Activated CD8-positive, alpha-beta memory T cell treated with anti-CD3 and anti-CD28 coated beads, Interleukin-2, amount 50 U/mL, for 24 hours (primary cell): Measurements from ENCODE around the gene TNNI3K.

Experiments
- DNase-seq: peaks from one replicate; pipeline ENCODE4 v3.0.0-alpha.2; 2020; ENCODE audit errors: extremely low read depth

TNNI3K gene

GRCh38 chr1:74436078-74436477, 200.9 kb downstream of the TNNI3K start:
- no peak for DNase-seq

DNA sequence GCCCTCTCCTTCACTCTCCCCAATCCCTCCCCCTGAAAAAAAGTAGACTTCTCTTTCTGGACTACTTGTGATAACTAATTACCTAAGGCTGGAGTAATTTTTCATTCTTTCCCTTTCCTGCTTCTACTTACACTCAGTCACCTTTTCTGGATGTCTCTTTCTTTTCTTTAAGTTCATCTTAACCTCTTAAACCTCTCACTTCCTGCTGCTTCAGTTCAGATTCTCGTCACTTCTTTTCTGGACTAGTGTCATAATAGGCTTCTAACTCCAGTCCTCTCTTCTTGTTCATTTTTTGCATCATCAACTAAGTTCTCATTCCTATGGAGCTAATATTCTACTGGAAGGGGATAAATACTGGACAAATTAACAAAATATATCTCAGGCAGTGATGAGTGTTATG, 201.8 kb downstream of the TNNI3K start:
- no peak for DNase-seq

DNA sequence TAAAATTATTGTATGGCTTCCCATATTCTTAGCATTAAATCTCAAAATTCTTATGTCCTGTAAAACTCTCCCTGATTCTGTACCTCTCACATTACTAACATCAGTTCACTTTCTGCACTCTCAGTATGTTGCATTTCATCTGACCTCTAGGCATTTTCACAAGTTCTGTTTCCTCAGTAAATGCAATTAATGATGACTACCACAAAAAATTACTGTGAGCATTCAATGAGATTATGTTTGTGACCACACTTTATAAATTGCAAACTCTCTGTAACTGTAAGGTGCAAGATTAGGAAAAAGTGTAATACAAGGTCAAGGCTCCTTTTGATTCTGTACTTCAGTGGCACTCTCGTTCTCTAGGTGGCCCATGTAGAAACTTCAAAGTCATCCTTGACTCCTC, 216.8 kb downstream of the TNNI3K start:
- DNase-seq = no peak

GRCh38 chr1:74453277-74453676, 218.1 kb downstream of the TNNI3K start:
- no peak for DNase-seq

GRCh38 chr1:74455390-74455789, 220.2 kb downstream of the TNNI3K start:
- no peak for DNase-seq

GRCh38 chr1:74457253-74457652, 222.1 kb downstream of the TNNI3K start:
- DNase-seq = no peak

DNA sequence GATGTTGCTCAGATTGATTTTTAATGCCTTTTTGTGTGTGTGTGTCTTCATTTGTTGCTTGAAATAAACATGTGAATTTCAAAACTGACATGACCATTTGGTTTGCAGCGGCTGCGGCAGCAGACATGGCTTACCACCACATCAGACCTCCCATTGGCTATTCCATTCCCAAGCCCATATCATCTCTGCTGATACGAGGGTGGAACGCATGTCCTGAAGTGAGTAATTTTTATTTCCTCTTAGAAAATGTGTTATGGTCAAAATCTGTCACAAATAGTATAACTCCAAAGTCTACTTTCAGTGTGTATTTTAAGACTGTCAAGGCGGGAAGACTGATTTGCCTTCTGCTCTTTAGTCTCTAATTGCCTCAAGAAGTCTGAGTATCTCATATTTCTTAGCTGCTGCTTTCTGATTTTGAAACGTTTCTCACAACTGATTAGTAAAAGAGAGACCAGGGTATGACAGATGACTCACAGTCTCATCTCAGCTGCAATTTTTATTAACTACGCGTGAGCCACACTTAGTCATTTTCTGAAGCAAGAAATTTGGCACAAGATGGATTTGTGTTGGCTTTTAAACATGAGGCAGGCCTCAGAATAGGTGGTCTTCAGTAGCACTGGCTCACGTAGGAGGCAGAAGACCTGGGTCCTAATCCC, 228.3 kb downstream of the TNNI3K start:
- no peak for DNase-seq

DNA sequence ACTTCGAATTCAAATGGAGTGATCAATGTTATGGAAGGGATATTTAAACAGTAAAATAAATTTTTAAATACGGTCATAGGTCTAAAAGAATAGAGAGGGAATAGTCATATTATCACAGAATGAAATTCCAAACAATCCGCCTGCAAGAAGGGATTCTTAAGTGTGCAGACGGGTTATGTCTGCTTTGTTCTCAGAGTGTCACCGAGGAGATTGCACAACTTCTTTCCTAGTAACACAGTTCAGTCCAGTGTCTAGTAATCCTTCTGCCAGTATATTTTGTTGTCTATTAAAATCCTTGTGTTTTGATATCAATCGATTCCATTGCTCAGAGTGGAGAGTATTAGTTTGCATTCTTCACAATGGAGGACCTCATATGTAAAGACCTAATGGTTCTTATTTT, 228.8 kb downstream of the TNNI3K start:
- no peak for DNase-seq

DNA sequence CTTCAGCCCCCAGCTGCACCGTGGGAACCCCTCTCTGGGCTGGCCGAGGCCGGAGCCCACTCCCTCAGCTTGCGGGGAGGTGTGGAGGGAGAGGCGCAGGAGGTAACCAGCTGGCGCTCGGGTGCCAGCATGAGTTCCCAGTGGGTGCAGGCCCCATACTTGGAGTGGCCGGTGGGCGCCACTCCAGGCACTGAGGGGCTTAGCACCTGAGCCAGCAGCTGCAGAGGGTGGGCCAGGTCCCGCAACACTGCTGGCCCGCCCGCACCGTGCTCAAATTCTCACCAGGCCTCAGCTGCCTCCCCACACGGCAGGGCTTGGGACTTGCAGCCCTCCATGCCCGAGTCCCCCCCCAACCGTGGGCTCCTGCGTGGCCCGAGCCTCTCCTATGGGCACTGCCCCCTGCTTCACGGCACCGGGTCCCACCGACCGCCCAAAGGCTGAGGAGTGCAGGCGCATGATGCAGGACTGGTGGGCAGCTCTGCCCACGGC, 230.1 kb downstream of the TNNI3K start:
- DNase-seq = no peak

DNA sequence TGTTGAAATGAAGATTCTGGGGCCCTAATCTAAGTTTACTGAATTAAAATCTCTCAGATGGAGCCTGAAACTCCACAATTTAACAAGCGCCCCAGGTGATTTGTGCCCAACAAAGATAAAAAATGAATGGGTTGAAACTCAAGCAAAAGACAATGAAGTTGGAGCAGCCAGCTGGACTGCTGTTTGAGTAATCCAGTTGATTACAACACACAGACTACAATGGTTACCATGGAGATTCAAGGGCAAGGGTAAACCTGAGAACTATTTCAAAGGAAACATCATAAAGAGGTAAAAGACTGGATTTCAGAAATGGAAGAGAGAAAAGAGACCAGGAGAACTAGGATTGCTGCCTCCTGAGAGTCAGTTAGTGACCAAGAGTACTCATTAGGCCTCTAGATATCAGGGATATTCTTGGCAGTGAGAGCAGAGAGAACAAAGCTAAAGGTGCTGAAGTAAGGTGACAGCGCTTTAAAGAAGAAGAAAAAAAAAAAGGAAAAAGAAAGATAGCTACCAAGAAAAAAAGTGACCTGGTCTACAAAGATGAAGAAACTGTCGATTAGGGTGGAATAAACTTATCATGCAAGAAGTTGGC, 232.7 kb downstream of the TNNI3K start:
- no peak for DNase-seq

GRCh38 chr1:74468982-74469603, 233.9 kb downstream of the TNNI3K start:
- DNase-seq = no peak

DNA sequence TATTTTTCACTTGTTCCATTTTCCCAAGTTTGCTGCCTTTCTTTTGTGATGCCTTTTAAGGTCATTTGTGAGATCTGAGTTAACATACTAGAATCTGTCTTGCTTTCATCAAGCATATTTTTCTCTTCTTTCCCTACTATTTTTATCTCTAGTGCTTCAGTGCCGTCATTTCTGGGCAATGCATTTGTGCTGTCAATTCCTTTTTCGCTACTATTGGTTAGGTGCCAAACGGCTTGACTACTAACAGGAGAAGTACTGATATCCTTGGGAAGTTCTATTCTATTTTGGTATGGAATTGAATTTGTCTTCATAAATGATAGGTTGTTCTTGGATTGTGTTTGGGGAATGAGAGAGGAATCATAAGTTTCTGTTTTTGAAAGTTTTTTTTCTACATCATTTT, 235.1 kb downstream of the TNNI3K start:
- no peak for DNase-seq

DNA sequence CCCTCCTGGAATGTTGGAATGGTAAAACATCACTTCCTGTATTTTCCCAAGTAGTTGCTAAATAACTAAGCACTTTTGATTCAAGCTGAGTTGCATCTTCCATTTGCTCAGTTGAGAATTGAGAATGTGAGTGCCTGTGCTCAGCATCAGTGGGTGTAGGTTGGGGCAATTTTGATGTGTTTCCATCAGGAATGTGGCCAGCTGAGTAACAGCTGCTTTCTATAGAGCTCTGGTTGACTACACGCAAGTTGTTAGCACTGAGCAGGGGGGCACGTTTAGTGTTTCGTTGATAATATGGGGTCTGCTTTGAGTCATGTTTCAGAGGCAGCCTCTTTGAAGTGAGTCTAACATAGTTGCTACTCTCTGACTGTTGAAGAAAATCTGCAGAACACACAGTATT, 235.7 kb downstream of the TNNI3K start:
- no peak for DNase-seq

- no peak for DNase-seq
Observed at GRCh38 chr1:74471470-74471869, 236.3 kb downstream of the TNNI3K start.

DNA sequence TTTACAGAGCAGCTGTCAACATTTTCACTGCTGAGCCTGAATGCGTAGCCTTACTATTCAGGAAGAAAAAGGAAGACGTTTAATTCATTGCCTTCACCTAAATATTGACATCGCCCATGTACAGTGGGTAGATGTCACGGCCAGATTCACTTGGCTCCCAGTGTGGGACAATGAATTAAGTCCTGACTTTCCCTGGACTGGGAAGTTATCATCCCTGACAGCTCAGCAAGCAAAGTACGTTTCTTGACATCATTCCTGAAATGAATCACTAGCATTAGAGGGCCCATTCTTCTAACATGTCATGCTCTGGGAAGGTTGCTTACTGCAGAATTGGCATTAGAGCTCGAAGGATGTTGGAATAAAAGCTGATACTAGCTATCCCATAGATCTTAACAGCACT, 239.4 kb downstream of the TNNI3K start:
- no peak for DNase-seq

DNA sequence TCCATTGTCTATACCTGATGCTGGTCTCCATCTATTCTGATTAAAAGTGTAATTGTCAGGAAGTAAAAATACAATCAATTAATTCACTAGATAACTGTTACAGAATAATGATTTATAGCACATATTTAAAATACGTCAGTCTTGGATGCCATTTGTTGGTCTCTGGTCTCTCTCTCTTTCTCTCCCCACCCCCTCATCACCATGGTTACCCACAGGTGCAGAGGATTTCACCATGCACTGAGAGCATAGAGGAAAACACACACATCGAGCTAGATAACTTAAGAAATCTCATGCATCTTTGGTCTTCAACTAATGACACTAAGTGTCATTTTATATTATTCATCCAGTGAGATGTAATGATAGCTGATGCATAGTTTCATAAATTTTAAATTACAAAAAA, 243.8 kb downstream of the TNNI3K start:
- no peak for DNase-seq

DNA sequence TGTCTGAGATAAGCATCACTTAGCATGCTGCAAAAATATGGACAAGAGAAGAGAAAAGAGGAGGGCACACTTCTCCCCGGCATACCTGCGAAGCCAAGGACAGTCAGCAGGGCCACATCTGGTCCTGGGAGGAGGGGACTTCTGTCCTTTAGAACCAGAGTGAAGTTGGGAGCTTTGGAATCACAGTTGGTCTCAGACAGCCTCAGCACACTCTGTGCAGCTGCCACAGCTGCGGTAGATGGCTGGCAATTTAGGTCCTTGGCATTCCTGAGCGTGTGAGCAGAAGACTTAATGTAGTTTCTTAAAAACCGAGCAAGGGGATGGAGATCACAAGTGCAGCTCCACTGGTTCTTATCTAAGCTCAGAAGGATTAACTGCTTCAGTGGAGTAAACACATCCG, 244.9 kb downstream of the TNNI3K start:
- no peak for DNase-seq

- no peak for DNase-seq
Observed at GRCh38 chr1:74481607-74482006, 246.4 kb downstream of the TNNI3K start.

- DNase-seq = no peak
Observed at GRCh38 chr1:74485622-74486021, 250.4 kb downstream of the TNNI3K start.

DNA sequence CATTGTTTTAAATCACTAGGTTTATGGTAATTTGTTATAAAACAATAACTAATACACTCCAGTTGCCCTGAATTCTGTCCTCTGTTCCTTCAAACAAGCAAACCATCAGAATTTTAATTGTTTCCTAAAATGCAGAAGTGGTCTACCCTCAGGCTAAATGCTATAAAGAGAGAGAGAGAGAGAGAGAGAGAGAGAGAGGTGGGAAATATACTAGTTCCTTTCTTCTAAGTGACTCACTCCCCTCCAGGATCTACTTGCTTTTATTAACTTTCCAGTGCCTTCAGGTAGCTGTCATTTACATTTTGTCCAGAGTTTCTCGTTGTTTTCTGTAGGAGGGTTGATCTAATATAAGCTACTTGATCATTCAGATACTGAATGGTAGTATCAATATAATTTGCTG, 250.8 kb downstream of the TNNI3K start:
- DNase-seq = no peak

GRCh38 chr1:74496669-74497068, 261.5 kb downstream of the TNNI3K start:
- DNase-seq = no peak

DNA sequence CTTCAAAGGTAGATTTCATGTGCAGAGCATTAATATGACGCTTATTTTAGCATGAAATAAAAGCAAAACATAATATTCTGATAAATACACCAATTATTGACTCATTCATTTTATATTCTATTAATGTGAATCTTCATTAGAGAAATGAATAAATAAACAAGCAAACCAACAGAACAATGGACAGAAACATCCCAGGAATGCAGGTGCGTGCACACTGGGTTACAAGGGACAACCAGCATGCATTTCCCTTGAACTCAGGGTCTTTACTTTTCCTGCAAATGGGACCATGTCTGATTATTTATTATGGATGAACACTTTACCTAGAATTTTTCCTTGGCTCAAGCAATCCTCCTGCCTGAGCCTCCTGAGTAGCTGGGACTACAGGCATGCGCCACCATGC, 263.7 kb downstream of the TNNI3K start:
- no peak for DNase-seq

DNA sequence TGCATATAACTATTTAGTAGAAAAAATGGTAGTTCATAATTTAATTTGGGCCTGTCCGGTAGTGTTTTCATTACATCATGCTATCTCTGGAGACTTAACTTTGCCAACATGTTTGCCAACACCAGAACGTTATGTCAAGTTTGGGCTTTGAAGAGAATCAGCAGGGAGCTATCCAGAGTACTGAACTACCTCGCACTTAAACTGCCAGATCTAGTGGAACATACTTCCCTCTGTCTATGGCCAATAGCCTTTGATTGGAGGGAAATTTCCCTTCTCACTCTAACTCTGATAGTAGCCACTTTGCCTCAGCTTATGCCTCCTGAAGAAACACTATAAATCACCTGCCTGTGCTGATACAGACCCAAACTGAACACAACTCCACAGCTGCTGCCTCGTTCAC, 267.2 kb downstream of the TNNI3K start:
- no peak for DNase-seq
